Skeletal muscle cell (primary cell): ENCODE data around the gene PTPRT.
"Not testable (repeated sequence)": the region's sequence is repeated elsewhere in the genome, so short reads cannot be mapped to it uniquely, and the experiment has no call there.

Experiments
- DNase-seq: peaks from one replicate; pipeline ENCODE4 v3.0.0-alpha.2; 2010; ENCODE audit warnings: low read depth
- H3K4me3 ChIP-seq: 2 replicates; pipeline ENCODE4 v1.5.1; 2011; ENCODE audit warnings: low read depth, mild to moderate bottlenecking, control low read depth, low read length, moderate library complexity

PTPRT gene

GRCh38 chr20:42254673-42255072, 935.0 kb downstream of the PTPRT start:
- DNase-seq, result no peak
- no peak overlapping the region for H3K4me3 ChIP-seq

GRCh38 chr20:42252116-42252515, 937.6 kb downstream of the PTPRT start:
- no peak for DNase-seq
- H3K4me3 ChIP-seq, result no peak overlapping the region

- no peak for DNase-seq
Measured at GRCh38 chr20:42218621-42219374, 970.9 kb downstream of the PTPRT start.

GRCh38 chr20:42214074-42214473, 975.6 kb downstream of the PTPRT start:
- H3K4me3 ChIP-seq, result no peak overlapping the region
- DNase-seq, result no peak

More at GRCh38 chr20:42218621-42219374, 970.9 kb downstream of the PTPRT start:
- H3K4me3 ChIP-seq, result no peak overlapping the region

- H3K4me3 ChIP-seq, result no peak overlapping the region
- DNase-seq, result no peak
Measured at GRCh38 chr20:42212391-42212790, 977.3 kb downstream of the PTPRT start.

GRCh38 chr20:42206557-42206956, 983.1 kb downstream of the PTPRT start:
- H3K4me3 ChIP-seq, result not testable (repeated sequence)

GRCh38 chr20:42204109-42204660, 985.5 kb downstream of the PTPRT start:
- no peak for DNase-seq
- H3K4me3 ChIP-seq, result no peak overlapping the region

More at GRCh38 chr20:42206557-42206956, 983.1 kb downstream of the PTPRT start:
- DNase-seq, result not testable (repeated sequence)

- no peak overlapping the region for H3K4me3 ChIP-seq
- DNase-seq, result no peak
Measured at GRCh38 chr20:42197599-42197998, 992.1 kb downstream of the PTPRT start.

- H3K4me3 ChIP-seq, result no peak overlapping the region
- DNase-seq, result no peak
Measured at GRCh38 chr20:42193119-42193518, 996.6 kb downstream of the PTPRT start.

- no peak overlapping the region for H3K4me3 ChIP-seq
- no peak for DNase-seq
Measured at GRCh38 chr20:42192321-42192720, 997.4 kb downstream of the PTPRT start.

- no peak for DNase-seq
- H3K4me3 ChIP-seq, result no peak overlapping the region
Measured at GRCh38 chr20:42191140-42191860, 998.4 kb downstream of the PTPRT start.

GRCh38 chr20:42190084-42190483, 999.6 kb downstream of the PTPRT start:
- no peak for DNase-seq
- no peak overlapping the region for H3K4me3 ChIP-seq

GRCh38 chr20:42186337-42186736, 1003.4 kb downstream of the PTPRT start:
- no peak overlapping the region for H3K4me3 ChIP-seq
- DNase-seq, result no peak

- H3K4me3 ChIP-seq, result no peak overlapping the region
- no peak for DNase-seq
Measured at GRCh38 chr20:42183147-42183546, 1006.6 kb downstream of the PTPRT start.

- H3K4me3 ChIP-seq, result no peak overlapping the region
- DNase-seq, result no peak
Measured at GRCh38 chr20:42181064-42181463, 1008.6 kb downstream of the PTPRT start.

- DNase-seq, result no peak
- no peak overlapping the region for H3K4me3 ChIP-seq
Measured at GRCh38 chr20:42179768-42180167, 1009.9 kb downstream of the PTPRT start.

- DNase-seq, result no peak
- no peak overlapping the region for H3K4me3 ChIP-seq
Measured at GRCh38 chr20:42173440-42173839, 1016.3 kb downstream of the PTPRT start.

GRCh38 chr20:42164121-42164890, 1025.4 kb downstream of the PTPRT start:
- no peak for DNase-seq
- H3K4me3 ChIP-seq, result no peak overlapping the region

GRCh38 chr20:42161228-42161829, 1028.4 kb downstream of the PTPRT start:
- DNase-seq, result no peak
- H3K4me3 ChIP-seq, result no peak overlapping the region
